Measurements from ENCODE around the gene FGF1. TPM values are rescaled to one million over a fixed set of nuclear protein-coding genes. Genes with fewer than 3 reads are reported as not detected.

FGF1 gene
- total RNA-seq, 2 experiments from 2014 or later, result not detected

DNA sequence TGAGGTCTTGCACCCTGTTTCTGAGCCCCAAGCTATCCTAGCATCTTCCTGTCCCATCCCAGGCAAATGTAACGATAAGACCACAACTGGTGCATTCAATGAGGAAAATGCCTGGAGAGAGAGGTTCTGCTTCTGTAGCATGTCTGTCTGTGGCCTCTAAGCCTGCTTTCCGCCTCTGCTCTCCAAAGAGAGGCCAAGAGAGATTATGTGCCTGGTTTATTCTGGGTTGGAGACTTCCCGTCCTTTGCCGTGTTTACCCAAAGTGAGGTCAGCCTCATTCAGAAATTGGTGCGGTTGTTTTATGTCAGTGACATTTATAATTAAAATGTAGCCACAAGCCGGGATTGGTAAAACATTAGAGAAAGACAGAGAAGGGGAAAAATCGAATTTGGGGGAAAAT lies 77.8 kb downstream of the FGF1 start:
- Mint-ChIP-seq H3K4me3 (no peak overlapping the region), H3K9me3 (no peaks in the 10 kb centered on the region), H3K4me1 (no peaks in the 10 kb centered on the region), H3K27me3 (peaks cover 32% of the 10 kb centered on the region), H3K27ac (no peak overlapping the region), H3K36me3 (no peaks in the 10 kb centered on the region)
- DNase-seq, result no peak

GRCh38 chr5:142605611-142606010 lies 80.3 kb downstream of the FGF1 start:
- Mint-ChIP-seq H3K9me3 (no peaks in the 10 kb centered on the region), H3K4me3 (no peak overlapping the region), H3K4me1 (no peaks in the 10 kb centered on the region), H3K36me3 (no peaks in the 10 kb centered on the region), H3K27me3 (peaks cover 27% of the 10 kb centered on the region), H3K27ac (no peak overlapping the region)
- no peak for DNase-seq

GRCh38 chr5:142602720-142603245 lies 83.1 kb downstream of the FGF1 start:
- H3K9me3 Mint-ChIP-seq, result no peaks in the 10 kb centered on the region
- no peak overlapping the region for H3K27ac Mint-ChIP-seq
- H3K27me3 Mint-ChIP-seq, result peaks cover 27% of the 10 kb centered on the region
- H3K4me3 Mint-ChIP-seq, result no peak overlapping the region
- peaks cover 2% of the 10 kb centered on the region for H3K4me1 Mint-ChIP-seq
- no peak for DNase-seq
- H3K36me3 Mint-ChIP-seq, result no peaks in the 10 kb centered on the region

DNA sequence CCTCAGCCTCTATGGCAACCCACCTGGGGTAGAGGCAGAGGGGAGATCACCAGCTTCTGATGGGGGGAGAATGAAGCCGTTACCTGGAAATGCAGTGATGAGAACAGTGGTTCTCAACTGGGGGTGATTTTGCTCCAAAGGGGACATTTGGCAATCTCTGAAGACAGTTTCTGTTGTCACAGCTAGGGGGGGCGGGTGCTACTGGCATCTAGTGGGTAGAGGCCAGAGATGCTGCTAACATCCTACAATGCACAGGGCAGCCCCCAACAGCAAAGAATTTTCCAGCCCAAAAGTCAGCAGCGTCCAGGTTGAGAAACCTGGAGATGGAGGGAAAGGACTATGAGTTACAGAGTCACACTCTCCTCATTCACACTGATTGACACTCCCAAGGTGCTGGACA lies 84.5 kb downstream of the FGF1 start:
- Mint-ChIP-seq H3K4me1 (peaks cover 2% of the 10 kb centered on the region), H3K36me3 (no peaks in the 10 kb centered on the region), H3K27me3 (peaks cover 32% of the 10 kb centered on the region)

DNA sequence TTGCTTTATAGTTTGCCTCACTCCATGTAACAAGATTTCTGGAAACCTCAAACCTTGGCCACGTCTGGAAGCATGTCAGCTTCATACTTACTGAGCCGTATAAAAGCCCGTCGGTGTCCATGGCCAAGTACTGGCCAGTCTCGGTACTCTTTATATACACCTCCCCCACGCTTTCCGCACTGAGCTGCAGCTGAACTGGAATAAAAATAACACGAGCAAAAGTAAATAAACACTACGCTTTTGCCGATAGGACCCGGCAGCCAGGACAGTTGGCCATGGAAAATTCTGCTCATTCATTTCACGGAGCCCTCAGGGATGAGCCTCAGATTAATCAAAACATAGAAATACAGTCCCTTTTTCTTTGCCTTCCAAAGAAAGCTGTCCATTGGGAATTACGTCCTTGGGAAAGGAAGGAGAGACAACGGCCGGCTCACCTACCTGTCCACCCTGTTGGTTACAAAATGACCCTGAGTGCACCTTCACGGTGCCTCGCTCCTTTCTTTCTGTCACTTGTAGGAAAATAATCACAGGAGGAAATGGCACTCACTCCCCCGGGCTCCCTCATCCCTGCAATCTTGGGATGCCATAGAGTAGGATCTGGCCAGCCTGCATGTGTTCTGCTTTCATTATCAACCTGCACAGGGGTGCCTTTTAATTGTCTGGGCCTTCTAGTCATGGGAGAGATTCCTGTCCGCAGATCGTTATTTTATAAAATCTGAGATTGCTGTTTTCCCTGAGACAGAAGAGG lies 85.1 kb downstream of the FGF1 start:
- no peak overlapping the region for H3K4me3 Mint-ChIP-seq
- H3K27me3 Mint-ChIP-seq, result peaks cover 30% of the 10 kb centered on the region
- DNase-seq, result no peak
- H3K36me3 Mint-ChIP-seq, result no peaks in the 10 kb centered on the region
- H3K27ac Mint-ChIP-seq, result no peak overlapping the region
- no peaks in the 10 kb centered on the region for H3K9me3 Mint-ChIP-seq
- peaks cover 2% of the 10 kb centered on the region for H3K4me1 Mint-ChIP-seq

More for the DNA sequence above, 84.5 kb downstream of the FGF1 start:
- no peak overlapping the region for H3K4me3 Mint-ChIP-seq
- DNase-seq, result no peak
- no peaks in the 10 kb centered on the region for H3K9me3 Mint-ChIP-seq
- H3K27ac Mint-ChIP-seq, result no peak overlapping the region

GRCh38 chr5:142600092-142600491 lies 85.8 kb downstream of the FGF1 start:
- Mint-ChIP-seq H3K27me3 (peaks cover 31% of the 10 kb centered on the region), H3K4me3 (no peak overlapping the region), H3K36me3 (no peaks in the 10 kb centered on the region), H3K27ac (no peak overlapping the region), H3K4me1 (peaks cover 2% of the 10 kb centered on the region), H3K9me3 (no peaks in the 10 kb centered on the region)
- DNase-seq, result no peak

GRCh38 chr5:142598338-142598700 lies 87.6 kb downstream of the FGF1 start:
- H3K36me3 Mint-ChIP-seq, result no peaks in the 10 kb centered on the region
- peaks cover 2% of the 10 kb centered on the region for H3K4me1 Mint-ChIP-seq
- no peaks in the 10 kb centered on the region for H3K9me3 Mint-ChIP-seq
- no peak for DNase-seq
- H3K4me3 Mint-ChIP-seq, result no peak overlapping the region
- no peak overlapping the region for H3K27ac Mint-ChIP-seq
- peaks cover 31% of the 10 kb centered on the region for H3K27me3 Mint-ChIP-seq

- Mint-ChIP-seq H3K27ac (no peak overlapping the region), H3K4me1 (peaks cover 2% of the 10 kb centered on the region), H3K36me3 (no peaks in the 10 kb centered on the region), H3K9me3 (no peaks in the 10 kb centered on the region), H3K4me3 (no peak overlapping the region), H3K27me3 (peaks cover 31% of the 10 kb centered on the region)
- no peak for DNase-seq
These were observed 88.1 kb downstream of the FGF1 start for GRCh38 chr5:142597546-142598337.

DNA sequence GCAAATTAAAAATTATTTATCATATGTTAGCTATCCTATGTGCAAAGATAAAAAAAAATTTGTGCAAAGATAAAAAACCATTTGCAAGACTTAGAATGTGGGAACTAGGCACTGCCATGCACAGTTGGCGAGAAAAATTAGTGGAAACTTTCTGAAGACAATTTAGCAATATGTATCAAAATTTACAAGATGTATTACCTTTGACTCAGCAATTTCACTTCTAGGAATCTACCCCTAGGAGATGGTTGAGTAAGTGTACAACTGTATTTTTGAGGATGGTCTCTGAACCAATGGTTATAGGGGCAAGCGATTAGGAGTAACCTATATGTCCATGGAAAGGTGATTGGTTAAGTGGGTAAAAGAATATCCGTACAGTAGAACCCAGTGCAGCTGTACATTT lies 88.9 kb downstream of the FGF1 start:
- no peak overlapping the region for H3K4me3 Mint-ChIP-seq
- no peaks in the 10 kb centered on the region for H3K9me3 Mint-ChIP-seq
- H3K4me1 Mint-ChIP-seq, result peaks cover 2% of the 10 kb centered on the region
- no peak for DNase-seq
- peaks cover 31% of the 10 kb centered on the region for H3K27me3 Mint-ChIP-seq
- H3K27ac Mint-ChIP-seq, result no peak overlapping the region
- no peaks in the 10 kb centered on the region for H3K36me3 Mint-ChIP-seq

DNA sequence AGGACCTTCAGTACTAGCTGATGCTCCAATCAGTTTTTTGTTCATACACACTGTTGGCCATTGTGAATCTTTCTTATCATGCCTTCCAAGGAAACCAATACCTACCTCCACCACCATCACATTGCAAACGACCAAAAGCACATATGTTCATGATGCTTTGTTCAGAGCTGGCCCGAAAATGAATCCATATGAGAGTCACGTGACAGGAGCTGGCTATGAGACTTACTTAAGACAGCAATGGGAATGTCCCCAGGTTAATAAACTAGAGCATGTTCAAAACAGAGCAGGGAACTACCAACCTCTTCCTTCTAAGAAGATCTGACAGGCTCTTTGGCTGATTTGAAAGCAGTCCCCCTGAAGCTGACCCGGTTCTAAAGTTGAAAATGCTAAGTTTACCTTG lies 93.5 kb downstream of the FGF1 start:
- H3K9me3 Mint-ChIP-seq, result no peaks in the 10 kb centered on the region
- H3K27ac Mint-ChIP-seq, result no peak overlapping the region
- H3K4me3 Mint-ChIP-seq, result no peak overlapping the region
- no peak for DNase-seq
- H3K36me3 Mint-ChIP-seq, result no peaks in the 10 kb centered on the region
- no peaks in the 10 kb centered on the region for H3K4me1 Mint-ChIP-seq
- H3K27me3 Mint-ChIP-seq, result peaks cover 29% of the 10 kb centered on the region

- Mint-ChIP-seq H3K4me3 (no peak overlapping the region), H3K36me3 (no peaks in the 10 kb centered on the region), H3K27ac (no peak overlapping the region), H3K4me1 (no peaks in the 10 kb centered on the region), H3K27me3 (peaks cover 26% of the 10 kb centered on the region), H3K9me3 (no peaks in the 10 kb centered on the region)
- no peak for DNase-seq
These were observed 95.2 kb downstream of the FGF1 start for GRCh38 chr5:142590451-142591231.

GRCh38 chr5:142589720-142590119 lies 96.2 kb downstream of the FGF1 start:
- Mint-ChIP-seq H3K27ac (no peak overlapping the region), H3K4me1 (peaks cover 4% of the 10 kb centered on the region), H3K9me3 (no peaks in the 10 kb centered on the region), H3K36me3 (no peaks in the 10 kb centered on the region), H3K27me3 (peaks cover 20% of the 10 kb centered on the region), H3K4me3 (no peak overlapping the region)
- DNase-seq, result no peak

DNA sequence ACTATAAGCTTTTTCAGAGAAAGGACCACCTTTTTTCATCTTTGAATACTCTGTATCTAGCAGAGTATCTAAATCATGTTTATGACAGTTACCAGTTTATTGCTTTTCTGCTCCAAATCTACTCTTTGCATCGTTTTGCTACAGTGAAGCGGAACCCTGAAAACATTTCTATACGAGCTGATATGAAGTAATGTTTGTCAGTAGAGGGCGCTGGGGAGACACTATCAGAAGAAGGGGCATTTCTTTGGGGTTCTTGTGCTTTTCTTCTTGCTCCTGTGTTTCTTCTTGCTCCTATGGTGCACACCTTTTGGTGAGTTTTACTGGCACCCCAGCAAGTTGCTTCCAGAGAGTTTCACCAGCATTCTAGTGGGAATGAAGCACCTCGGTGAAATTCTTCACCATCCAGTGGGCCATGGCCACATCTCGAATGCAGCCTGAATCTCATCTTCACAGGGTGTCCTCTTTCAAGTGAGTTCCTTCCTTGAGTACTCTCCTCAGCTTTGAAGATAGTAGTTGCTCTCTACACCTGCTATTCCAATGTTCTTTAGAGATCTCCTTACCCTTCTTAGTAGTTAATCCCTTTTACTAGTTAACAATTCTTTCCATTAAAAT lies 98.4 kb downstream of the FGF1 start:
- no peaks in the 10 kb centered on the region for H3K9me3 Mint-ChIP-seq
- peaks cover 20% of the 10 kb centered on the region for H3K27me3 Mint-ChIP-seq

DNA sequence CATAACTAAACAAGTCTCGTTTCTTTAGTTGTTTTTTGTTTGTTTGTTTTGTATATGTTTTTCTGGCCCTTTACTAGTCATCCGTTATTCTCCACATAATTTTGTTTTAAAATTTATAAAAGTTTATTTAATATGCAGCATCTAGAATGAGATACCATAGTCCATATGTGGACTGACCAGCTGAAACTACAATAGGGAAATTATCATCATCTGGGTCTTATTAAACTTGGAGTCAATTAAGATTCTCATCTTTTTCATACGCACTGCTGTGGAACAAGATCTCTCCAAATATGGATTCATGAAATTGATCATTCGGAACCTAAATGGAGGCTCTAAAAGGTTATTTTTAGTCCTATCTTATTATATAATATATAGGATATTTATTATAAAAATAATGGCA lies 99.3 kb downstream of the FGF1 start:
- no peak for DNase-seq
- H3K36me3 Mint-ChIP-seq, result no peaks in the 10 kb centered on the region
- H3K4me1 Mint-ChIP-seq, result peaks cover 10% of the 10 kb centered on the region
- no peak overlapping the region for H3K4me3 Mint-ChIP-seq
- no peak overlapping the region for H3K27ac Mint-ChIP-seq
- peaks cover 20% of the 10 kb centered on the region for H3K27me3 Mint-ChIP-seq
- H3K9me3 Mint-ChIP-seq, result no peaks in the 10 kb centered on the region

More for the DNA sequence above, 98.4 kb downstream of the FGF1 start:
- peaks cover 7% of the 10 kb centered on the region for H3K4me1 Mint-ChIP-seq
- no peak overlapping the region for H3K27ac Mint-ChIP-seq
- DNase-seq, result no peak
- H3K4me3 Mint-ChIP-seq, result no peak overlapping the region
- H3K36me3 Mint-ChIP-seq, result no peaks in the 10 kb centered on the region

GRCh38 chr5:142585451-142585850 lies 100.4 kb downstream of the FGF1 start:
- no peak overlapping the region for H3K27ac Mint-ChIP-seq
- H3K27me3 Mint-ChIP-seq, result peaks cover 18% of the 10 kb centered on the region
- H3K4me3 Mint-ChIP-seq, result no peak overlapping the region
- H3K9me3 Mint-ChIP-seq, result no peaks in the 10 kb centered on the region
- no peaks in the 10 kb centered on the region for H3K36me3 Mint-ChIP-seq
- no peak for DNase-seq
- peaks cover 17% of the 10 kb centered on the region for H3K4me1 Mint-ChIP-seq

Measured in activated naive CD8-positive, alpha-beta T cell treated with anti-CD3 and anti-CD28 coated beads for 36 hours (primary cell).